MM.1S (cell line): ENCODE results near the gene NDUFA8.

Experiments
- DNase-seq: peaks from one replicate; pipeline ENCODE4 v3.0.0-alpha.2; 2015
- H2AFZ ChIP-seq: fragments of 300-600 bp; sonication (generic); 2 replicates; pipeline ENCODE4 v1.6.0; 2016; ENCODE audit warnings: antibody characterized with exemption, low read length
- H3F3A ChIP-seq: fragments of 300-600 bp; sonication (generic); 2 replicates; pipeline ENCODE4 v1.6.1; 2016; ENCODE audit warnings: mild to moderate bottlenecking, antibody characterized with exemption, low read length, moderate library complexity, mixed read lengths; ENCODE audit not compliant: insufficient read depth
- H3K27ac ChIP-seq: fragments of 300-600 bp; sonication (generic); 2 replicates; pipeline ENCODE4 v1.5.1; 2016; ENCODE audit warnings: mild to moderate bottlenecking, low read length
- H3K27me3 ChIP-seq: fragments of 300-600 bp; sonication (generic); replicated peaks from 2 replicates; pipeline ENCODE4 v1.6.0; 2016; ENCODE audit warnings: low read length; ENCODE audit not compliant: insufficient read depth
- H3K36me3 ChIP-seq: fragments of 300-600 bp; sonication (generic); replicated peaks from 2 replicates; pipeline ENCODE4 v1.6.1; 2016; ENCODE audit warnings: mild to moderate bottlenecking, low read length, mixed read lengths; ENCODE audit not compliant: insufficient read depth
- H3K4me1 ChIP-seq: fragments of 300-600 bp; sonication (generic); 2 replicates; pipeline ENCODE4 v1.6.1; 2016; ENCODE audit warnings: low read length, mixed read lengths
- H3K4me2 ChIP-seq: fragments of 300-600 bp; sonication (generic); 2 replicates; pipeline ENCODE4 v1.6.0; 2016; ENCODE audit warnings: low read depth, low read length
- H3K4me3 ChIP-seq: fragments of 300-600 bp; sonication (generic); 2 replicates; pipeline ENCODE4 v1.5.1; 2016; ENCODE audit warnings: low read length, mixed read lengths
- H3K79me2 ChIP-seq: fragments of 300-600 bp; sonication (generic); 2 replicates; pipeline ENCODE4 v1.6.1; 2016; ENCODE audit warnings: mixed run types, low read length, mixed read lengths
- H3K9ac ChIP-seq: fragments of 300-600 bp; sonication (generic); 2 replicates; pipeline ENCODE4 v1.6.1; 2016; ENCODE audit warnings: low read length, mixed read lengths
- H3K9me2 ChIP-seq: fragments of 300-600 bp; sonication (generic); replicated peaks from 2 replicates; pipeline ENCODE4 v1.6.1; 2016; ENCODE audit warnings: mild to moderate bottlenecking, low read length, mixed read lengths; ENCODE audit not compliant: insufficient read depth
- H3K9me3 ChIP-seq: fragments of 300-600 bp; sonication (generic); replicated peaks from 2 replicates; pipeline ENCODE4 v1.6.1; 2016; ENCODE audit warnings: mild to moderate bottlenecking, low read length, mixed read lengths; ENCODE audit not compliant: insufficient read depth
- H4K20me1 ChIP-seq: fragments of 300-600 bp; sonication (generic); 2 replicates; pipeline ENCODE4 v1.6.1; 2016; ENCODE audit warnings: mild to moderate bottlenecking, low read length, moderate library complexity, mixed read lengths; ENCODE audit not compliant: insufficient read depth
- CTCF ChIP-seq: fragments of 300-600 bp; sonication (generic); IDR thresholded peaks from 2 replicates; pipeline ENCODE4 v1.5.1; 2016; ENCODE audit warnings: antibody characterized with exemption, low read length, mixed read lengths
- EZH2 ChIP-seq: fragments of 300-600 bp; sonication (generic); optimal IDR thresholded peaks from 2 replicates; pipeline ENCODE3; 2017; ENCODE audit warnings: low read depth, mild to moderate bottlenecking, antibody characterized with exemption, low read length, mixed read lengths
- EZH2phosphoT487 ChIP-seq: fragments of 300-600 bp; sonication (generic); IDR thresholded peaks from 2 replicates; pipeline ENCODE4 v1.6.1; 2018; ENCODE audit warnings: antibody characterized with exemption, low read length

NDUFA8 gene

GRCh38 chr9:122116040-122116439 lies 43.5 kb downstream of the NDUFA8 start:
- no peaks in the 10 kb centered on the region for H4K20me1 ChIP-seq
- no peak overlapping the region for H3K4me2 ChIP-seq
- no peak for DNase-seq
- H2AFZ ChIP-seq: no peak overlapping the region
- no peaks in the 10 kb centered on the region for H3K36me3 ChIP-seq
- H3K27ac ChIP-seq: no peak overlapping the region
- TF ChIP-seq CTCF (no peak), EZH2phosphoT487 (no peak)
- no peaks in the 10 kb centered on the region for H3K9me3 ChIP-seq
- H3K9me2 ChIP-seq: no peaks in the 10 kb centered on the region
- no peaks in the 10 kb centered on the region for H3K79me2 ChIP-seq
- no peaks in the 10 kb centered on the region for H3F3A ChIP-seq
- no peak overlapping the region for H3K9ac ChIP-seq
- H3K27me3 ChIP-seq: peaks cover 4% of the 10 kb centered on the region; the same call in 1 of the 2 replicates
- no peaks in the 10 kb centered on the region for H3K4me1 ChIP-seq
- H3K4me3 ChIP-seq: no peak overlapping the region

- H3K9me3 ChIP-seq: no peaks in the 10 kb centered on the region
- H2AFZ ChIP-seq: no peak overlapping the region
- no peaks in the 10 kb centered on the region for H4K20me1 ChIP-seq
- no peaks in the 10 kb centered on the region for H3K4me1 ChIP-seq
- no peaks in the 10 kb centered on the region for H3K36me3 ChIP-seq
- no peak overlapping the region for H3K4me3 ChIP-seq
- no peaks in the 10 kb centered on the region for H3F3A ChIP-seq
- no peaks in the 10 kb centered on the region for H3K9me2 ChIP-seq
- H3K9ac ChIP-seq: no peak overlapping the region
- no peak overlapping the region for H3K27ac ChIP-seq
- TF ChIP-seq EZH2phosphoT487: no peak
- no peak for TF ChIP-seq CTCF
- no peak for TF ChIP-seq EZH2
- peaks cover 4% of the 10 kb centered on the region; the same call in 1 of the 2 replicates for H3K27me3 ChIP-seq
- H3K79me2 ChIP-seq: no peaks in the 10 kb centered on the region
- H3K4me2 ChIP-seq: no peak overlapping the region
- DNase-seq: no peak
These were observed 44.2 kb downstream of the NDUFA8 start for GRCh38 chr9:122115176-122116035.

- Histone ChIP-seq H3K79me2 (no peaks in the 10 kb centered on the region), H3K27ac (no peak overlapping the region)
These were observed 46.0 kb downstream of the NDUFA8 start for GRCh38 chr9:122113574-122113973.

More at GRCh38 chr9:122113574-122113973, 46.0 kb downstream of the NDUFA8 start:
- Histone ChIP-seq H4K20me1 (no peaks in the 10 kb centered on the region), H3K9ac (no peak overlapping the region), H3K36me3 (no peaks in the 10 kb centered on the region), H3F3A (no peaks in the 10 kb centered on the region), H3K4me1 (no peaks in the 10 kb centered on the region), H3K4me2 (no peak overlapping the region), H3K27me3 (peaks cover 4% of the 10 kb centered on the region; the same call in 1 of the 2 replicates), H2AFZ (no peak overlapping the region), H3K9me3 (no peaks in the 10 kb centered on the region), H3K4me3 (no peak overlapping the region), H3K9me2 (no peaks in the 10 kb centered on the region)
- no peak for DNase-seq
- no peak for TF ChIP-seq EZH2phosphoT487
- TF ChIP-seq EZH2: no peak
- TF ChIP-seq CTCF: no peak
